HL-60 (cell line): ENCODE data around the gene FBXL7.

Source experiments
- SPI1 ChIP-seq: IDR thresholded peaks from 2 replicates; pipeline ENCODE4 v1.6.1; 2012; ENCODE audit warnings: low read depth, mild to moderate bottlenecking, borderline replicate concordance
- TF ChIP-seq, protein P1 (sequence below): IDR thresholded peaks from one replicate; pipeline ENCODE4 v1.5.1; 2011; ENCODE audit warnings: low read length, control low read depth, inconsistent platforms; ENCODE audit not compliant: insufficient read depth
- TF ChIP-seq, protein P2 (sequence below): IDR thresholded peaks from 2 replicates; pipeline ENCODE4 v1.6.1; 2012; ENCODE audit warnings: low read depth; ENCODE audit not compliant: insufficient replicate concordance

DNA sequence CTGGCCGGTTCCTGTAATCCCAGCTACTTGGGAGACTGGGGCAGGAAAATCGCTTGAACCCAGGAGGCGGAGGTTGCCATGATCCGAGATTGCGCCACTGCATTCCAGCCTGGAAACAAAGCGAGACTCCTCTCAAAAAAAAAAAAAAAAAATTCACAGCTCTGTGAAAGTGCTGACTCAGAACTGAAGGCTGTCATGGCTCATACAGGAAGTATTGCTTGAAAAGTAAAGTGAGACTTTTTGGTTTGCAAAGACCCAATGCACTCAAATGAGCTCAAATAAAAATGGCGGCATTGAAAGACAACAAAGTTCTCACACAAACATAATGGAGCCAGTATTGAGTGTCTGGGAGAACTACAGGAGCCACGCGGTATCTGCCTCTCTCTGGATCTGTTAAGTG is 202.1 kb downstream of the FBXL7 start:
- no peak for TF ChIP-seq SPI1
- TF ChIP-seq, protein P1, sequence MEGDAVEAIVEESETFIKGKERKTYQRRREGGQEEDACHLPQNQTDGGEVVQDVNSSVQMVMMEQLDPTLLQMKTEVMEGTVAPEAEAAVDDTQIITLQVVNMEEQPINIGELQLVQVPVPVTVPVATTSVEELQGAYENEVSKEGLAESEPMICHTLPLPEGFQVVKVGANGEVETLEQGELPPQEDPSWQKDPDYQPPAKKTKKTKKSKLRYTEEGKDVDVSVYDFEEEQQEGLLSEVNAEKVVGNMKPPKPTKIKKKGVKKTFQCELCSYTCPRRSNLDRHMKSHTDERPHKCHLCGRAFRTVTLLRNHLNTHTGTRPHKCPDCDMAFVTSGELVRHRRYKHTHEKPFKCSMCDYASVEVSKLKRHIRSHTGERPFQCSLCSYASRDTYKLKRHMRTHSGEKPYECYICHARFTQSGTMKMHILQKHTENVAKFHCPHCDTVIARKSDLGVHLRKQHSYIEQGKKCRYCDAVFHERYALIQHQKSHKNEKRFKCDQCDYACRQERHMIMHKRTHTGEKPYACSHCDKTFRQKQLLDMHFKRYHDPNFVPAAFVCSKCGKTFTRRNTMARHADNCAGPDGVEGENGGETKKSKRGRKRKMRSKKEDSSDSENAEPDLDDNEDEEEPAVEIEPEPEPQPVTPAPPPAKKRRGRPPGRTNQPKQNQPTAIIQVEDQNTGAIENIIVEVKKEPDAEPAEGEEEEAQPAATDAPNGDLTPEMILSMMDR, result no peak
- TF ChIP-seq, protein P2, sequence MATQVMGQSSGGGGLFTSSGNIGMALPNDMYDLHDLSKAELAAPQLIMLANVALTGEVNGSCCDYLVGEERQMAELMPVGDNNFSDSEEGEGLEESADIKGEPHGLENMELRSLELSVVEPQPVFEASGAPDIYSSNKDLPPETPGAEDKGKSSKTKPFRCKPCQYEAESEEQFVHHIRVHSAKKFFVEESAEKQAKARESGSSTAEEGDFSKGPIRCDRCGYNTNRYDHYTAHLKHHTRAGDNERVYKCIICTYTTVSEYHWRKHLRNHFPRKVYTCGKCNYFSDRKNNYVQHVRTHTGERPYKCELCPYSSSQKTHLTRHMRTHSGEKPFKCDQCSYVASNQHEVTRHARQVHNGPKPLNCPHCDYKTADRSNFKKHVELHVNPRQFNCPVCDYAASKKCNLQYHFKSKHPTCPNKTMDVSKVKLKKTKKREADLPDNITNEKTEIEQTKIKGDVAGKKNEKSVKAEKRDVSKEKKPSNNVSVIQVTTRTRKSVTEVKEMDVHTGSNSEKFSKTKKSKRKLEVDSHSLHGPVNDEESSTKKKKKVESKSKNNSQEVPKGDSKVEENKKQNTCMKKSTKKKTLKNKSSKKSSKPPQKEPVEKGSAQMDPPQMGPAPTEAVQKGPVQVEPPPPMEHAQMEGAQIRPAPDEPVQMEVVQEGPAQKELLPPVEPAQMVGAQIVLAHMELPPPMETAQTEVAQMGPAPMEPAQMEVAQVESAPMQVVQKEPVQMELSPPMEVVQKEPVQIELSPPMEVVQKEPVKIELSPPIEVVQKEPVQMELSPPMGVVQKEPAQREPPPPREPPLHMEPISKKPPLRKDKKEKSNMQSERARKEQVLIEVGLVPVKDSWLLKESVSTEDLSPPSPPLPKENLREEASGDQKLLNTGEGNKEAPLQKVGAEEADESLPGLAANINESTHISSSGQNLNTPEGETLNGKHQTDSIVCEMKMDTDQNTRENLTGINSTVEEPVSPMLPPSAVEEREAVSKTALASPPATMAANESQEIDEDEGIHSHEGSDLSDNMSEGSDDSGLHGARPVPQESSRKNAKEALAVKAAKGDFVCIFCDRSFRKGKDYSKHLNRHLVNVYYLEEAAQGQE, result no peak
